IMR-90 (cell line): ENCODE measurements around the gene ARHGEF12. TPM values are rescaled to one million over a fixed set of nuclear protein-coding genes. Genes with fewer than 3 reads are reported as not detected.

ENCODE experiments used
- ATAC-seq: fragments of 200-7000 bp; cut with Tn5 transposase; 2 replicates; pipeline ENCODE4 v1.9.1; 2020; ENCODE audit warnings: low read depth, mild to moderate bottlenecking, moderate library complexity
- BruUV-seq: library from RNA; stranded (reverse); fragments of 400-500 nt; replicated peaks from 2 replicates; lab custom pipeline; 2021; lab: Mats Ljungman, UMichigan
- CTCF ChIA-PET: fragments of 300-600 bp; formaldehyde crosslinking; extraction: SDS; loops from one replicate; lab custom pipeline; 2021; ENCODE audit warnings: antibody characterized with exemption; lab: Yijun Ruan, JAX
- POLR2A ChIA-PET: fragments of 300-600 bp; sonication (Branson Sonifier 250); formaldehyde crosslinking; loops from one replicate; lab custom pipeline; 2022; ENCODE audit warnings: antibody characterized with exemption; ENCODE audit not compliant: unreplicated experiment; lab: Charles Lee
- DNase-seq: peaks from one replicate; pipeline ENCODE4 v3.0.0; 2013
- H2AFZ ChIP-seq: replicated peaks from 2 replicates; pipeline ENCODE3; 2013; ENCODE audit warnings: low read length, mild to moderate bottlenecking; ENCODE audit not compliant: poor library complexity
- H2AK5ac ChIP-seq: 2 replicates; pipeline ENCODE4 v1.6.1; 2013; ENCODE audit warnings: low read depth, low read length, inconsistent platforms
- H2AK9ac ChIP-seq: replicated peaks from 2 replicates; pipeline ENCODE3; 2013; ENCODE audit warnings: mild to moderate bottlenecking, low read depth, low read length, moderate library complexity; ENCODE audit not compliant: poor library complexity
- H2BK120ac ChIP-seq: 2 replicates; pipeline ENCODE4 v1.6.1; 2013; ENCODE audit warnings: low read depth, low read length, inconsistent platforms
- H2BK15ac ChIP-seq: 3 replicates; pipeline ENCODE4 v1.6.1; 2013; ENCODE audit warnings: low read depth, low read length, inconsistent platforms
- H2BK20ac ChIP-seq: 2 replicates; pipeline ENCODE4 v1.6.1; 2013; ENCODE audit warnings: low read depth, mild to moderate bottlenecking, inconsistent platforms, low read length, moderate library complexity
- H2BK5ac ChIP-seq: 2 replicates; pipeline ENCODE4 v1.6.1; 2013; ENCODE audit warnings: mild to moderate bottlenecking, low read depth, low read length, inconsistent platforms; ENCODE audit not compliant: poor library complexity, severe bottlenecking
- H3K14ac ChIP-seq: replicated peaks from 2 replicates; pipeline ENCODE4 v1.6.1; 2013; ENCODE audit warnings: low read depth, low read length, inconsistent platforms
- H3K18ac ChIP-seq: 2 replicates; pipeline ENCODE4 v1.6.1; 2013; ENCODE audit warnings: low read depth, low read length, control low read depth
- H3K23ac ChIP-seq: 2 replicates; pipeline ENCODE4 v1.6.1; 2013; ENCODE audit warnings: low read depth, low read length, inconsistent platforms
- H3K27ac ChIP-seq: 2 replicates; pipeline ENCODE4 v1.5.1; 2013; ENCODE audit warnings: mild to moderate bottlenecking, control low read depth, low read length; ENCODE audit not compliant: insufficient read depth
- H3K27me3 ChIP-seq: 2 replicates; pipeline ENCODE4 v1.6.1; 2013; ENCODE audit warnings: low read length; ENCODE audit not compliant: control insufficient read depth, insufficient read depth
- H3K36me3 ChIP-seq: 2 replicates; pipeline ENCODE4 v1.6.1; 2013; ENCODE audit warnings: low read length, mixed read lengths; ENCODE audit not compliant: control insufficient read depth, insufficient read depth
- H3K4ac ChIP-seq: 2 replicates; pipeline ENCODE4 v1.6.1; 2013; ENCODE audit warnings: low read depth, low read length, inconsistent platforms
- H3K4me1 ChIP-seq: 2 replicates; pipeline ENCODE4 v1.6.1; 2013; ENCODE audit warnings: low read length, mixed read lengths; ENCODE audit not compliant: control insufficient read depth, insufficient read depth
- H3K4me2 ChIP-seq: 2 replicates; pipeline ENCODE4 v1.6.1; 2013; ENCODE audit warnings: low read depth, mild to moderate bottlenecking, control low read depth, low read length, moderate library complexity
- H3K4me3 ChIP-seq: 2 replicates; pipeline ENCODE4 v1.5.1; 2013; ENCODE audit warnings: low read depth, mild to moderate bottlenecking, control low read depth, low read length, moderate library complexity; ENCODE audit not compliant: insufficient read depth
- H3K56ac ChIP-seq: 2 replicates; pipeline ENCODE4 v1.6.1; 2013; ENCODE audit warnings: low read length, inconsistent platforms; ENCODE audit not compliant: insufficient read depth; ENCODE audit errors: extremely low read depth
- H3K79me1 ChIP-seq, 2 experiments: 2 replicates each; pipeline ENCODE4 v1.6.1; 2013; ENCODE audit warnings: low read length in 2 of 2, inconsistent platforms in 1 of 2, low read depth in 1 of 2
- H3K9ac ChIP-seq: 2 replicates; pipeline ENCODE4 v1.6.1; 2013; ENCODE audit warnings: low read depth, low read length, control low read depth
- H3K9me1 ChIP-seq: 2 replicates; pipeline ENCODE4 v1.6.1; 2013; ENCODE audit warnings: low read length, inconsistent platforms; ENCODE audit not compliant: insufficient read depth
- H3K9me3 ChIP-seq: 2 replicates; pipeline ENCODE4 v1.6.1; 2013; ENCODE audit warnings: low read length; ENCODE audit not compliant: control insufficient read depth, insufficient read depth
- H4K20me1 ChIP-seq: 2 replicates; pipeline ENCODE4 v1.6.1; 2013; ENCODE audit warnings: low read length, inconsistent platforms; ENCODE audit not compliant: insufficient read depth
- H4K5ac ChIP-seq: 2 replicates; pipeline ENCODE4 v1.6.1; 2013; ENCODE audit warnings: mild to moderate bottlenecking, low read depth, low read length, control low read depth
- H4K8ac ChIP-seq, 2 experiments: 2 replicates each; pipeline ENCODE4 v1.6.1; 2013; ENCODE audit warnings: low read depth in 2 of 2, low read length in 2 of 2, control low read depth in 1 of 2, inconsistent platforms in 1 of 2
- H4K91ac ChIP-seq: 2 replicates; pipeline ENCODE4 v1.6.1; 2013; ENCODE audit warnings: low read depth, low read length, inconsistent platforms; ENCODE audit not compliant: insufficient read depth
- BHLHE40 ChIP-seq: fragments of 150-350 bp; IDR thresholded peaks from 2 replicates; pipeline ENCODE4 v1.6.1; 2016; ENCODE audit warnings: mild to moderate bottlenecking, low read depth, low read length
- CEBPB ChIP-seq: IDR thresholded peaks from 2 replicates; pipeline ENCODE4 v1.6.1; 2012; ENCODE audit warnings: low read depth, low read length, improper control_type of control experiment
- CHD1 ChIP-seq: IDR thresholded peaks from 2 replicates; pipeline ENCODE4 v1.6.1; 2012; ENCODE audit warnings: low read depth, low read length, improper control_type of control experiment
- CTCF ChIP-seq: conservative IDR thresholded peaks from 2 replicates; pipeline ENCODE4 v1.5.1; 2012; ENCODE audit warnings: mild to moderate bottlenecking, low read depth, low read length, improper control_type of control experiment
- ELK1 ChIP-seq: fragments of 150-350 bp; IDR thresholded peaks from 2 replicates; pipeline ENCODE4 v1.6.1; 2016; ENCODE audit warnings: low read depth, mild to moderate bottlenecking, low read length, moderate library complexity, borderline replicate concordance
- FOS ChIP-seq: fragments of 150-350 bp; IDR thresholded peaks from 2 replicates; pipeline ENCODE4 v1.6.1; 2016; ENCODE audit warnings: low read depth, low read length
- MAFK ChIP-seq: IDR thresholded peaks from 2 replicates; pipeline ENCODE4 v1.6.1; 2012; ENCODE audit warnings: low read depth, low read length, improper control_type of control experiment
- MAZ ChIP-seq: IDR thresholded peaks from 2 replicates; pipeline ENCODE4 v1.6.1; 2012; ENCODE audit warnings: low read depth, mild to moderate bottlenecking, low read length, improper control_type of control experiment, moderate library complexity, borderline replicate concordance
- MXI1 ChIP-seq: IDR thresholded peaks from 2 replicates; pipeline ENCODE4 v1.6.1; 2012; ENCODE audit warnings: low read depth, mild to moderate bottlenecking, low read length, moderate library complexity, borderline replicate concordance
- NFE2L2 ChIP-seq: fragments of 150-350 bp; IDR thresholded peaks from 2 replicates; pipeline ENCODE4 v1.6.1; 2016; ENCODE audit warnings: low read depth, mild to moderate bottlenecking, low read length
- POLR2A ChIP-seq: IDR thresholded peaks from 2 replicates; pipeline ENCODE4 v1.6.1; 2012; ENCODE audit warnings: mild to moderate bottlenecking, low read depth, low read length
- RAD21 ChIP-seq: IDR thresholded peaks from 2 replicates; pipeline ENCODE4 v1.6.1; 2012; ENCODE audit warnings: low read length, improper control_type of control experiment
- RCOR1 ChIP-seq: IDR thresholded peaks from 2 replicates; pipeline ENCODE4 v1.6.1; 2012; ENCODE audit warnings: mild to moderate bottlenecking, low read length, improper control_type of control experiment; ENCODE audit not compliant: insufficient replicate concordance
- RFX5 ChIP-seq: IDR thresholded peaks from 2 replicates; pipeline ENCODE4 v1.8.0; 2012; ENCODE audit warnings: low read depth, mild to moderate bottlenecking, low read length, moderate library complexity
- SMC3 ChIP-seq: fragments of 150-350 bp; IDR thresholded peaks from 2 replicates; pipeline ENCODE4 v1.6.1; 2016; ENCODE audit warnings: low read depth, mild to moderate bottlenecking, antibody characterized with exemption, low read length, moderate library complexity
- USF2 ChIP-seq: fragments of 150-350 bp; IDR thresholded peaks from 2 replicates; pipeline ENCODE4 v1.6.1; 2017; ENCODE audit warnings: mild to moderate bottlenecking, antibody characterized with exemption, low read length, low read depth
- WGBS, 2 experiments: methylation state at CpG; one replicate each; pipeline versions ENCODE4 v1.1.5 to v1.1.7; 2013; ENCODE audit warnings: missing lambda C conversion rate in 2 of 2; ENCODE audit not compliant: insufficient read length in 1 of 2; ENCODE audit errors: extremely low coverage in 2 of 2; 5-methylcytosine and 5-hydroxymethylcytosine counted together
- dilution Hi-C: fragments of 300-500 bp; cut with HindIII; formaldehyde crosslinking; loops from one replicate; pipeline ENCODE4 v1.14.3; 2018; ENCODE audit warnings: low sequenced_read_pairs; ENCODE audit not compliant: unreplicated experiment
- in situ Hi-C: fragments of 300-500 bp; cut with MboI; formaldehyde crosslinking; loops from 3 replicates; pipeline ENCODE4 v1.14.3; 2019; ENCODE audit warnings: low sequenced_read_pairs, inconsistent platforms, mixed read lengths
- intact Hi-C: fragments of 100-400 bp; cut with micrococcal nuclease; formaldehyde crosslinking; loops from 2 replicates; pipeline ENCODE4 v1.10.0; 2022
- polyA plus RNA-seq, 3 experiments: library from polyadenylated mRNA; depleted of rRNA; stranded (reverse); fragments of >200 nt; gene quantifications; 2 replicates each; pipeline ENCODE4 v1.2.3, GENCODE V29; 2012; ENCODE audit warnings: low replicate concordance in 1 of 3
- total RNA-seq: library from RNA; depleted of rRNA; stranded (reverse); fragments of >200 nt; gene quantifications from 2 replicates; pipeline ENCODE4 v1.2.3, GENCODE V29; 2012

Gene ARHGEF12
- total and polyA plus RNA-seq, 2 of the 4 experiments (the other 2 are of a cell fraction) = 25.5 to 115 TPM

GRCh38 chr11:120390585-120390922 is 54.3 kb downstream of the ARHGEF12 start:
- DNase-seq (no peak), ATAC-seq (no peak)
- peaks cover 22 to 58% of the 10 kb centered on the region in 2 experiments for H3K79me1 ChIP-seq
- H3K4me3 ChIP-seq = no peak overlapping the region
- no peak overlapping the region for H3K4me2 ChIP-seq
- peaks cover 8% of the 10 kb centered on the region for H3K4me1 ChIP-seq
- no peak overlapping the region for H2AFZ ChIP-seq
- ChIA-PET CTCF (interaction anchor here (0.9 kb wide), 1 partner anchor 9 kb away, joined by 3 read pairs; no protein-coding TSS in a partner anchor), POLR2A (no interaction called here)
- no peak overlapping the region for H3K4ac ChIP-seq
- no peaks in the 10 kb centered on the region for H3K27me3 ChIP-seq
- H4K20me1 ChIP-seq = peaks cover 44% of the 10 kb centered on the region; the same call in 1 of the 2 replicates
- H3K9me3 ChIP-seq = no peaks in the 10 kb centered on the region
- no peak overlapping the region for H4K8ac ChIP-seq
- no peak overlapping the region for H2BK20ac ChIP-seq
- BruUV-seq = no TSS peak
- dilution Hi-C loops (no loop called here), in situ Hi-C loops (no loop called here), intact Hi-C loops (no loop called here)
- no peak overlapping the region for H4K91ac ChIP-seq
- H3K56ac ChIP-seq = no peak overlapping the region
- no peak overlapping the region for H3K9ac ChIP-seq
- no peak overlapping the region for H3K23ac ChIP-seq
- no peak overlapping the region for H2AK9ac ChIP-seq
- no peak overlapping the region for H2AK5ac ChIP-seq
- no peak overlapping the region for H3K27ac ChIP-seq
- TF ChIP-seq POLR2A (no peak), RFX5 (no peak), MAFK (no peak), MAZ (no peak), SMC3 (no peak), BHLHE40 (no peak), ELK1 (no peak), RCOR1 (no peak), MXI1 (no peak), CHD1 (no peak), RAD21 (no peak), USF2 (no peak), NFE2L2 (no peak), CTCF (no peak), FOS (no peak), CEBPB (no peak)
- no peaks in the 10 kb centered on the region for H3K36me3 ChIP-seq
- no peak overlapping the region for H2BK120ac ChIP-seq
- H3K18ac ChIP-seq = no peak overlapping the region
- H2BK15ac ChIP-seq = no peak overlapping the region
- WGBS, 2 experiments = no CpG with 5 or more reads among the region's 1 CpG
- no peaks in the 10 kb centered on the region for H3K9me1 ChIP-seq
- H4K5ac ChIP-seq = no peak overlapping the region
- H2BK5ac ChIP-seq = no peak overlapping the region
- no peak overlapping the region for H3K14ac ChIP-seq
